ENCODE measurements around the gene EYS. TPM values are rescaled to one million over a fixed set of nuclear protein-coding genes. Genes with fewer than 3 reads are reported as not detected.

EYS gene
- total and polyA plus RNA-seq, 2 of the 13 experiments (the other 11 are each of a cell fraction or from before 2014, with no cell fraction given): 0.04 to 0.07 TPM

GRCh38 chr6:64301307-64302236, 1405.5 kb downstream of the EYS start (continued):
- TF ChIP-seq ZNF362 (CRISPR knock-in tag; IDR thresholded peaks at IDR 0.05; ENCODE audit: borderline replicate concordance): peak; percentile 56; the same call in 1 of the 2 replicates
- TF ChIP-seq ZGPAT (CRISPR knock-in tag; IDR thresholded peaks at IDR 0.05): peak; percentile 95
- peak; percentile 85 for TF ChIP-seq POGZ (CRISPR knock-in tag; IDR thresholded peaks at IDR 0.05)
- TF ChIP-seq RBM39 (IDR thresholded peaks at IDR 0.05; ENCODE audit: low read depth, low read length, poor library complexity, severe bottlenecking): no peak
- TF ChIP-seq SAP130 (CRISPR knock-in tag; IDR thresholded peaks at IDR 0.05; ENCODE audit: low read depth): peak; percentile 55
- TF ChIP-seq ASH2L (IDR thresholded peaks at IDR 0.05; ENCODE audit: insufficient read length, low read depth, low read length): peak; percentile 58
- peak; percentile 94 for TF ChIP-seq SOX13 (IDR thresholded peaks at IDR 0.05)
- peak in 1 of 2 experiments; percentile 99; a peak in 2 of 4 replicates for TF ChIP-seq SOX13 (CRISPR knock-in tag; conservative IDR thresholded peaks at IDR 0.05 in 1 of 2, IDR thresholded peaks at IDR 0.05 in 1 of 2)
- peak; percentile 77 for TF ChIP-seq ZNF710 (CRISPR knock-in tag; IDR thresholded peaks at IDR 0.05; ENCODE audit: borderline replicate concordance)
- peak; percentile 61; the same call in 1 of the 2 replicates for TF ChIP-seq MIER3 (CRISPR knock-in tag; IDR thresholded peaks at IDR 0.05; ENCODE audit: borderline replicate concordance)
- TF ChIP-seq ZNF883 (CRISPR knock-in tag; IDR thresholded peaks at IDR 0.05; ENCODE audit: not compliant biosample characterization): no peak
- no peak for TF ChIP-seq DR1 (CRISPR knock-in tag; IDR thresholded peaks at IDR 0.05)
- peak; percentile 52 for TF ChIP-seq TARDBP (CRISPR knock-in tag; IDR thresholded peaks at IDR 0.05)
- TF ChIP-seq MED13 (CRISPR knock-in tag; IDR thresholded peaks at IDR 0.05): no peak
- TF ChIP-seq KDM6A (CRISPR knock-in tag; IDR thresholded peaks at IDR 0.05; ENCODE audit: low read depth): peak; percentile 66; the same call in 1 of the 2 replicates
- TF ChIP-seq MEF2D (CRISPR knock-in tag; IDR thresholded peaks at IDR 0.05): peak; percentile 99
- peak; percentile 92; the same call in 1 of the 2 replicates for TF ChIP-seq AHDC1 (CRISPR knock-in tag; IDR thresholded peaks at IDR 0.05; ENCODE audit: borderline replicate concordance)
- peak; percentile 70 for TF ChIP-seq ZNF644 (CRISPR knock-in tag; IDR thresholded peaks at IDR 0.05; ENCODE audit: low read depth)

Measured in HepG2 (cell line).